Right lobe of liver (tissue), 6 donors: ENCODE measurements around the gene ERC1. TPM values are rescaled to one million over a fixed set of nuclear protein-coding genes. Genes with fewer than 3 reads are reported as not detected.

Source experiments
- ATAC-seq, 4 donors: fragments of 200-7000 bp; cut with Tn5 transposase; one replicate each; pipeline ENCODE4 v1.9.1; 2020; ENCODE audit warnings: mild to moderate bottlenecking in 4 of 4, moderate library complexity in 4 of 4
- DNase-seq, 3 donors: peaks; one replicate each; pipeline ENCODE4 v3.0.0-alpha.2; 2020
- H3K27ac ChIP-seq, 3 donors: fragments of 200-600 bp; one replicate each; pipeline ENCODE4 v1.8.0; 2022
- H3K27me3 ChIP-seq, 2 donors: fragments of 200-600 bp; one replicate each; pipeline ENCODE4 v1.8.0; 2022
- H3K36me3 ChIP-seq, 4 donors: fragments of 200-600 bp; sonication (generic) in 1 of 4; one replicate each; pipeline versions ENCODE4 v1.5.1 to v1.8.0; 2017 to 2022; ENCODE audit warnings: control low read depth in 1 of 4
- H3K4me1 ChIP-seq, 4 donors: fragments of 200-600 bp; sonication (generic) in 1 of 4; one replicate each; pipeline versions ENCODE4 v1.5.1 to v1.8.0; 2017 to 2022; ENCODE audit warnings: control low read depth in 1 of 4
- H3K4me3 ChIP-seq, 3 donors: fragments of 200-600 bp; one replicate each; pipeline ENCODE4 v1.8.0; 2022
- H3K9me3 ChIP-seq, 4 donors: fragments of 200-600 bp; sonication (generic) in 1 of 4; one replicate each; pipeline versions ENCODE4 v1.5.1 to v1.8.0; 2017 to 2022; ENCODE audit warnings: control low read depth in 1 of 4
- POLR2A ChIP-seq: fragments of 450-650 bp; IDR thresholded peaks from one replicate; pipeline ENCODE4 v1.6.1; 2017; ENCODE audit warnings: antibody characterized with exemption, mild to moderate bottlenecking
- WGBS: methylation state at CpG from one replicate; pipeline ENCODE4 v1.1.6; 2018; ENCODE audit warnings: low coverage, low lambda C conversion rate; ENCODE audit not compliant: insufficient coverage; ENCODE audit errors: missing lambda C conversion rate; 5-methylcytosine and 5-hydroxymethylcytosine counted together
- intact Hi-C, 2 donors: fragments of 100-400 bp; cut with DNase I; formaldehyde crosslinking; loops; one replicate each; pipeline versions ENCODE4 v1.11.2 to v1.14.1; 2022
- total RNA-seq, 6 experiments: library from RNA; depleted of rRNA in 2 of 6; stranded (reverse); fragments of >200 nt in 2 of 6; fragmentation: NEBNext Ultra II Directional in 3 of 6; extraction: Animal tissue kit (Norgen Biotek cat#: 25700) in 3 of 6; gene quantifications; one replicate each; pipeline versions ENCODE4 v1.1.0 to v1.2.4, GENCODE V29; 2016 to 2023
- TF ChIP-seq, protein P1 (sequence below), 4 donors: fragments of 200-600 bp in 3 of 4; fragments of 450-650 bp in 1 of 4; IDR thresholded peaks; one replicate each; pipeline versions ENCODE4 v1.5.1 to v1.8.0; 2016 to 2022; ENCODE audit warnings: antibody characterized with exemption in 4 of 4, mild to moderate bottlenecking in 2 of 4
- donor health status: DM: no; HTN: yes; CAD: no.
- donor health status: DM: no; HTN: no; CAD: no.
- donor health status: DM: no; HTN: no; CAD: no.
- donor health status: DM: no; HTN: yes; CAD: no.
- donor health status: DM: no; HTN: yes; CAD: no.

Gene ERC1
- total RNA-seq, 6 experiments from 2014 or later: 24.8 to 30.8 (median 28.6) TPM

DNA sequence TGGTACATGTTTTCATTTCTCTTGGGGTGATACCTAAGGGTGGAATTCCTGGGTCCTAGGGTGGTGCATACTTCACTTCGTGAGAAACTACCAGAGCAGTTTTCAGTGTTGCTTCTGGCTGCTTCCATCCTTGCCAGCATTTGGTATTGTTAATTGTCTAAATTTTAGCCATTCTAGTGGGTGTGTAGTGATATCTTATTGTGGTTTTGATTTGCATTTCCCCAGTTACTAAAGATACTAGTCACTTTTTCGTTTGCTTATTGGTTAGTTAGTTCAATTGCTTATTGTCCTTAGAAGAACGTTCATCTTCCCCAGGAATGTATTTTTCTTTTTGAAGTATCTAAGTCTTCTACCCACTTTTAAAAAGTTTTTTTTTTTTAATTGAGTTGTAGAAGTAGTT is 80.2 kb downstream of the ERC1 start:
- WGBS: 76% methylated on average over 3 of the region's 3 CpGs
- Histone ChIP-seq H3K36me3 (no peaks in the 10 kb centered on the region), H3K4me3 (no peak overlapping the region), H3K27ac (no peak overlapping the region), H3K27me3 (no peaks in the 10 kb centered on the region), H3K9me3 (no peaks in the 10 kb centered on the region), H3K4me1 (no peaks in the 10 kb centered on the region)
- TF ChIP-seq, protein P1, sequence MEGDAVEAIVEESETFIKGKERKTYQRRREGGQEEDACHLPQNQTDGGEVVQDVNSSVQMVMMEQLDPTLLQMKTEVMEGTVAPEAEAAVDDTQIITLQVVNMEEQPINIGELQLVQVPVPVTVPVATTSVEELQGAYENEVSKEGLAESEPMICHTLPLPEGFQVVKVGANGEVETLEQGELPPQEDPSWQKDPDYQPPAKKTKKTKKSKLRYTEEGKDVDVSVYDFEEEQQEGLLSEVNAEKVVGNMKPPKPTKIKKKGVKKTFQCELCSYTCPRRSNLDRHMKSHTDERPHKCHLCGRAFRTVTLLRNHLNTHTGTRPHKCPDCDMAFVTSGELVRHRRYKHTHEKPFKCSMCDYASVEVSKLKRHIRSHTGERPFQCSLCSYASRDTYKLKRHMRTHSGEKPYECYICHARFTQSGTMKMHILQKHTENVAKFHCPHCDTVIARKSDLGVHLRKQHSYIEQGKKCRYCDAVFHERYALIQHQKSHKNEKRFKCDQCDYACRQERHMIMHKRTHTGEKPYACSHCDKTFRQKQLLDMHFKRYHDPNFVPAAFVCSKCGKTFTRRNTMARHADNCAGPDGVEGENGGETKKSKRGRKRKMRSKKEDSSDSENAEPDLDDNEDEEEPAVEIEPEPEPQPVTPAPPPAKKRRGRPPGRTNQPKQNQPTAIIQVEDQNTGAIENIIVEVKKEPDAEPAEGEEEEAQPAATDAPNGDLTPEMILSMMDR (IDR thresholded peaks at IDR 0.05): no peak
- no peak for TF ChIP-seq POLR2A
- no peak for ATAC-seq
- DNase-seq: no peak
- intact Hi-C loops: no loop called here

DNA sequence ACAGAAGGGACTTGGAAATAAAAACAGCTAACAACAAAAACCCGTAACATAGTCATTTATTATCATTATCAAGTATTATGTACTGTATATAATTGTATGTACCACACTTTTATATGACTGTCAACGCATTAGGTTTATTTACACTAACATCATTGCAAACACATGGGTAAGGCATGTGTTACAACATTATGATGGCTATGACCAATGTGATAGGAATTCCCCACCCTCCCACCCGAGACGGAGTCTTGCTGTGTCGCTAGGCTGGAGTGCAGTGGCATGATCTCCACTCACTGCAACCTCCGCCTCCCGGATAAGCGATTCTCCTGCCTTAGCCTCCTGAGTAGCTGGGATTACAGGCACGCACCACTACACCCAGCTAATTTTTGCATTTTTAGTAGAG is 82.6 kb downstream of the ERC1 start:
- WGBS: 100% methylated on average over 2 of the region's 9 CpGs
- Histone ChIP-seq H3K4me3 (no peak overlapping the region), H3K27me3 (no peaks in the 10 kb centered on the region), H3K27ac (no peak overlapping the region), H3K9me3 (no peaks in the 10 kb centered on the region), H3K36me3 (no peaks in the 10 kb centered on the region), H3K4me1 (no peaks in the 10 kb centered on the region)
- intact Hi-C loops: no loop called here
- DNase-seq (no peak), ATAC-seq (no peak)
- TF ChIP-seq POLR2A: no peak
- TF ChIP-seq, protein P1 (IDR thresholded peaks at IDR 0.05): no peak

DNA sequence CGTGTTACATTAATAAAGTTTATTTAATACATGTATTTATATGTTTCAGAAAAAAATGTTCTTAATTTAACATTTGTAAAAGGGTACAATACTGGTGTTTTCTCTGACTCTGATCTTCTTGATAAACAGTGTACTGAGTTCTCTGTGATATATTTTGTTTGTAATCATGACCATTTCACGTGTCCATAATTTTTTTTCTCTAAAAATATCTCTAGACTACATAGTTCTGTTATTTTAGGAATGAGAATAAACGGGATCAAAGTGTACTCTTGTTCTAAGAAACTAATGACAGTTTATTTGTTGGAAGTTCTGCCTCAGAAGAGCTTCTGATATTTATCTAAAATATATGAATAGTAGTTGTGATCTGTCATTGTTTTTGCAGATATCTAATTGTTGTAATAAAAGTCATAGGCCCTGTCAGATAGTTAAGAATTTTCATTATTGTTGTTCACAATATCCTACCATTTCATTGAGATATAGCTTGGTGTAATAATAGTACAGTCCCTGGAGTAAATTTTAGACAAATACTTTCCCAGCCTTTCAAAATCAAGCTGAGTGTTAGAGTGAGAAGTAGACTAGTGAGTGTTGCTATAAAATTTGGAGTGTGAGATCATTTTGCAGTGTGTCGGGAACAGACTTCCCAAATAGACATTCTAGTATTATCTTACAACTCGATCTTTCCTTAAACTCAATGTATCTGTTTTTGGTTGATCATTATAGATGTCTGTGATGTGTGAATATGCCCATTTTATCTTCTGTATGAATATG is 86.2 kb downstream of the ERC1 start:
- TF ChIP-seq POLR2A: no peak
- TF ChIP-seq, protein P1 (IDR thresholded peaks at IDR 0.05): no peak
- intact Hi-C loops: no loop called here
- Histone ChIP-seq H3K9me3 (no peaks in the 10 kb centered on the region), H3K36me3 (no peaks in the 10 kb centered on the region), H3K4me3 (no peak overlapping the region), H3K4me1 (no peaks in the 10 kb centered on the region), H3K27ac (no peak overlapping the region), H3K27me3 (no peaks in the 10 kb centered on the region)
- no peak for DNase-seq
- 62% methylated on average over 5 of the region's 5 CpGs for WGBS
- no peak for ATAC-seq

DNA sequence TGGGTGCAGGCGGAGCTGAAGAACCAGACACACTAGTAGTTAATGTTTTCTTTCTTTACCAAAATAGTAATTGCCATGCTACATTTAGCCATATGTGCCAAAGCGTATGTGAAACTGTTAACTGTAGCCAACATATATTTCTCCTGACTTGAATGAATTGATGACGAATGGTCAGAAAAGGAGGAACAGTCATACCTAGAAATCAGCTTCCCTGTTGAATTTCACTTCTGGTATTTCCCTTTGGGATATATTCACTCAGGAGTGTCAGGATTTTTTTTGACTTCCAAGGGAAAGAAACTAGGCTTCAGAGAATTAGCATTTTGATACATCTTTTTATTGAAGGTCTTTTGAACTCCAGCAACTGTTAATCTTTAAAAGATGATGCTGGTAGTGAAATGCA is 87.0 kb downstream of the ERC1 start:
- TF ChIP-seq POLR2A: no peak
- TF ChIP-seq, protein P1 (IDR thresholded peaks at IDR 0.05): no peak
- Histone ChIP-seq H3K27ac (no peak overlapping the region), H3K9me3 (no peaks in the 10 kb centered on the region), H3K27me3 (no peaks in the 10 kb centered on the region), H3K36me3 (no peaks in the 10 kb centered on the region), H3K4me1 (peaks cover 0 to 4% (median 0%) of the 10 kb centered on the region in 4 donors), H3K4me3 (no peak overlapping the region)
- DNase-seq (no peak), ATAC-seq (no peak)
- WGBS: 78% methylated on average over 3 of the region's 3 CpGs
- intact Hi-C loops: no loop called here
